Parathyroid adenoma (tissue), 2 donors: Measurements from ENCODE around the gene MAP3K21.

Experiments
- H2AFZ ChIP-seq: fragments of 300-600 bp; sonication (generic); one replicate; pipeline ENCODE4 v1.7.0; 2017; ENCODE audit warnings: antibody characterized with exemption, mild to moderate bottlenecking
- H3K27ac ChIP-seq: fragments of 300-600 bp; sonication (generic); one replicate; pipeline ENCODE4 v1.7.0; 2017
- H3K27me3 ChIP-seq: fragments of 300-600 bp; sonication (generic); one replicate; pipeline ENCODE4 v1.7.0; 2017; ENCODE audit warnings: low read length; ENCODE audit not compliant: control insufficient read depth, insufficient read depth
- H3K36me3 ChIP-seq: fragments of 300-600 bp; sonication (generic); one replicate; pipeline ENCODE4 v1.7.0; 2017; ENCODE audit warnings: low read length; ENCODE audit not compliant: control insufficient read depth, insufficient read depth
- H3K4me1 ChIP-seq: fragments of 300-600 bp; sonication (generic); one replicate; pipeline ENCODE4 v1.7.0; 2017; ENCODE audit warnings: control low read depth
- H3K4me2 ChIP-seq: fragments of 300-600 bp; sonication (generic); one replicate; pipeline ENCODE4 v1.7.0; 2017; ENCODE audit warnings: low read length
- H3K4me3 ChIP-seq: fragments of 300-600 bp; sonication (generic); one replicate; pipeline ENCODE4 v1.7.0; 2017; ENCODE audit warnings: low read depth, low read length
- H3K79me2 ChIP-seq: fragments of 300-600 bp; sonication (generic); one replicate; pipeline ENCODE4 v1.7.0; 2017; ENCODE audit warnings: control low read depth
- H3K9ac ChIP-seq: fragments of 300-600 bp; sonication (generic); one replicate; pipeline ENCODE4 v1.7.0; 2017; ENCODE audit warnings: mild to moderate bottlenecking
- H3K9me3 ChIP-seq: fragments of 300-600 bp; sonication (generic); one replicate; pipeline ENCODE4 v1.7.0; 2017; ENCODE audit warnings: low read length; ENCODE audit not compliant: control insufficient read depth
- CTCF ChIP-seq: fragments of 300-600 bp; sonication (generic); IDR thresholded peaks from one replicate; pipeline ENCODE4 v1.7.0; 2017; ENCODE audit warnings: antibody characterized with exemption, mild to moderate bottlenecking
- donor health status: primary hyperparathyroidism.

Gene MAP3K21

GRCh38 chr1:233319272-233319671 is 8.3 kb upstream of the MAP3K21 start:
- Histone ChIP-seq H3K27ac (no peak overlapping the region), H3K79me2 (no peaks in the 10 kb centered on the region), H3K9me3 (no peaks in the 10 kb centered on the region), H3K27me3 (no peaks in the 10 kb centered on the region), H3K4me2 (no peak overlapping the region), H3K4me3 (no peak overlapping the region), H3K36me3 (no peaks in the 10 kb centered on the region), H2AFZ (no peak overlapping the region), H3K9ac (no peak overlapping the region), H3K4me1 (no peaks in the 10 kb centered on the region)
- TF ChIP-seq CTCF, result no peak

- H3K4me2 ChIP-seq, result no peak overlapping the region
- H3K36me3 ChIP-seq, result no peaks in the 10 kb centered on the region
- no peak overlapping the region for H3K27ac ChIP-seq
- no peak for TF ChIP-seq CTCF
- no peaks in the 10 kb centered on the region for H3K79me2 ChIP-seq
- H3K9ac ChIP-seq, result no peak overlapping the region
- H3K4me3 ChIP-seq, result no peak overlapping the region
- H3K4me1 ChIP-seq, result no peaks in the 10 kb centered on the region
- H2AFZ ChIP-seq, result no peak overlapping the region
- H3K27me3 ChIP-seq, result no peaks in the 10 kb centered on the region
- H3K9me3 ChIP-seq, result no peaks in the 10 kb centered on the region
Measured at GRCh38 chr1:233320023-233320422, 7.5 kb upstream of the MAP3K21 start.

GRCh38 chr1:233323718-233324117 is 3.8 kb upstream of the MAP3K21 start:
- Histone ChIP-seq H3K27ac (no peak overlapping the region), H3K4me3 (no peak overlapping the region), H3K79me2 (no peaks in the 10 kb centered on the region), H3K4me1 (no peaks in the 10 kb centered on the region), H3K36me3 (no peaks in the 10 kb centered on the region), H3K4me2 (no peak overlapping the region), H3K9ac (no peak overlapping the region), H2AFZ (no peak overlapping the region), H3K9me3 (no peaks in the 10 kb centered on the region), H3K27me3 (no peaks in the 10 kb centered on the region)
- TF ChIP-seq CTCF, result no peak

- H3K4me2 ChIP-seq, result no peak overlapping the region
- no peaks in the 10 kb centered on the region for H3K9me3 ChIP-seq
- no peaks in the 10 kb centered on the region for H3K4me1 ChIP-seq
- no peaks in the 10 kb centered on the region for H3K79me2 ChIP-seq
- no peak overlapping the region for H3K4me3 ChIP-seq
- H2AFZ ChIP-seq, result no peak overlapping the region
- TF ChIP-seq CTCF, result no peak
- no peaks in the 10 kb centered on the region for H3K27me3 ChIP-seq
- no peaks in the 10 kb centered on the region for H3K36me3 ChIP-seq
- H3K27ac ChIP-seq, result no peak overlapping the region
- H3K9ac ChIP-seq, result no peak overlapping the region
Measured at GRCh38 chr1:233326319-233326718, 1.2 kb upstream of the MAP3K21 start.

GRCh38 chr1:233326811-233327650 is 493 bp upstream of the MAP3K21 start:
- no peak for TF ChIP-seq CTCF
- Histone ChIP-seq H3K36me3 (no peaks in the 10 kb centered on the region), H3K27me3 (no peaks in the 10 kb centered on the region), H3K4me1 (no peaks in the 10 kb centered on the region), H3K79me2 (no peaks in the 10 kb centered on the region), H3K4me2 (peak overlapping the region; percentile 76), H3K9me3 (no peaks in the 10 kb centered on the region), H3K9ac (no peak overlapping the region), H3K4me3 (peak overlapping the region; percentile 50), H2AFZ (peak overlapping the region; percentile 67), H3K27ac (peak overlapping the region; percentile 33)
